Dendritic cell treated with granulocyte-macrophage colony-stimulating factor and Interleukin-4, amounts not matched to agents 40 ng/mL and 50 ng/mL, for 4 days (primary cell): ENCODE data around the gene MYO5A.

Experiments
- H3K27ac Mint-ChIP-seq: one replicate; pipeline ENCODE4 v1.8.0; 2022; ENCODE audit warnings: mild to moderate bottlenecking, mixed read lengths
- H3K27me3 Mint-ChIP-seq: one replicate; pipeline ENCODE4 v1.8.0; 2022; ENCODE audit warnings: mild to moderate bottlenecking, mixed read lengths
- H3K36me3 Mint-ChIP-seq: one replicate; pipeline ENCODE4 v1.8.0; 2022; ENCODE audit warnings: low read depth, mixed read lengths
- H3K4me1 Mint-ChIP-seq: one replicate; pipeline ENCODE4 v1.8.0; 2022; ENCODE audit warnings: low read depth, mixed read lengths
- H3K4me3 Mint-ChIP-seq: one replicate; pipeline ENCODE4 v1.8.0; 2022; ENCODE audit warnings: mild to moderate bottlenecking, moderate library complexity, mixed read lengths
- H3K9me3 Mint-ChIP-seq: one replicate; pipeline ENCODE4 v1.8.0; 2022; ENCODE audit warnings: mixed read lengths
- intact Hi-C: fragments of 100-400 bp; cut with micrococcal nuclease; formaldehyde crosslinking; loops from one replicate; pipeline ENCODE4 v1.15.0; 2022

MYO5A gene

GRCh38 chr15:52338891-52339290 lies 189.8 kb downstream of the MYO5A start:
- Mint-ChIP-seq H3K27me3 (no peaks in the 10 kb centered on the region), H3K36me3 (peaks cover 85% of the 10 kb centered on the region), H3K9me3 (no peaks in the 10 kb centered on the region), H3K4me1 (no peaks in the 10 kb centered on the region), H3K27ac (no peak overlapping the region), H3K4me3 (no peak overlapping the region)
- intact Hi-C loops: no loop called here

GRCh38 chr15:52338058-52338457 lies 190.6 kb downstream of the MYO5A start:
- Mint-ChIP-seq H3K27ac (no peak overlapping the region), H3K36me3 (peaks cover 83% of the 10 kb centered on the region), H3K27me3 (no peaks in the 10 kb centered on the region), H3K4me3 (no peak overlapping the region), H3K9me3 (no peaks in the 10 kb centered on the region), H3K4me1 (no peaks in the 10 kb centered on the region)
- intact Hi-C loops: no loop called here

- Mint-ChIP-seq H3K36me3 (peaks cover 83% of the 10 kb centered on the region), H3K27me3 (no peaks in the 10 kb centered on the region), H3K27ac (no peak overlapping the region), H3K9me3 (no peaks in the 10 kb centered on the region), H3K4me1 (no peaks in the 10 kb centered on the region), H3K4me3 (no peak overlapping the region)
- intact Hi-C loops: no loop called here
Observed at GRCh38 chr15:52337198-52337853, 191.4 kb downstream of the MYO5A start.

- H3K4me1 Mint-ChIP-seq: no peaks in the 10 kb centered on the region
- H3K27me3 Mint-ChIP-seq: no peaks in the 10 kb centered on the region
- no peaks in the 10 kb centered on the region for H3K9me3 Mint-ChIP-seq
- H3K36me3 Mint-ChIP-seq: peaks cover 83% of the 10 kb centered on the region
- no peak overlapping the region for H3K27ac Mint-ChIP-seq
- intact Hi-C loops: no loop called here
- H3K4me3 Mint-ChIP-seq: no peak overlapping the region
Observed at GRCh38 chr15:52336529-52336928, 192.2 kb downstream of the MYO5A start.

- Mint-ChIP-seq H3K9me3 (no peaks in the 10 kb centered on the region), H3K27ac (no peak overlapping the region), H3K36me3 (peaks cover 83% of the 10 kb centered on the region), H3K4me3 (no peak overlapping the region), H3K4me1 (no peaks in the 10 kb centered on the region), H3K27me3 (no peaks in the 10 kb centered on the region)
- intact Hi-C loops: no loop called here
Observed at GRCh38 chr15:52334491-52335160, 194.1 kb downstream of the MYO5A start.

GRCh38 chr15:52331490-52332240 lies 197.0 kb downstream of the MYO5A start:
- Mint-ChIP-seq H3K9me3 (no peaks in the 10 kb centered on the region), H3K27me3 (no peaks in the 10 kb centered on the region), H3K27ac (no peak overlapping the region), H3K4me3 (no peak overlapping the region), H3K36me3 (peaks cover 88% of the 10 kb centered on the region), H3K4me1 (no peaks in the 10 kb centered on the region)
- intact Hi-C loops: no loop called here

GRCh38 chr15:52329987-52330386 lies 198.7 kb downstream of the MYO5A start:
- Mint-ChIP-seq H3K36me3 (peaks cover 89% of the 10 kb centered on the region), H3K9me3 (no peaks in the 10 kb centered on the region), H3K4me1 (no peaks in the 10 kb centered on the region), H3K27ac (no peak overlapping the region), H3K27me3 (no peaks in the 10 kb centered on the region), H3K4me3 (no peak overlapping the region)
- intact Hi-C loops: loop anchor here (10.0 kb wide), 1 partner anchor 415 kb away; no protein-coding TSS in a partner anchor

- H3K27me3 Mint-ChIP-seq: no peaks in the 10 kb centered on the region
- H3K27ac Mint-ChIP-seq: no peak overlapping the region
- H3K9me3 Mint-ChIP-seq: no peaks in the 10 kb centered on the region
- H3K36me3 Mint-ChIP-seq: peaks cover 90% of the 10 kb centered on the region
- intact Hi-C loops: loop anchor here (10.0 kb wide), 1 partner anchor 414 kb away; no protein-coding TSS in a partner anchor
- H3K4me1 Mint-ChIP-seq: no peaks in the 10 kb centered on the region
- H3K4me3 Mint-ChIP-seq: no peak overlapping the region
Observed at GRCh38 chr15:52329150-52329549, 199.5 kb downstream of the MYO5A start.

GRCh38 chr15:52328680-52329079 lies 200.0 kb downstream of the MYO5A start:
- Mint-ChIP-seq H3K27me3 (no peaks in the 10 kb centered on the region), H3K36me3 (peaks cover 94% of the 10 kb centered on the region), H3K9me3 (no peaks in the 10 kb centered on the region), H3K4me1 (no peaks in the 10 kb centered on the region), H3K27ac (no peak overlapping the region), H3K4me3 (no peak overlapping the region)
- intact Hi-C loops: loop anchor here (10.0 kb wide), 1 partner anchor 414 kb away; no protein-coding TSS in a partner anchor

GRCh38 chr15:52326756-52327155 lies 201.9 kb downstream of the MYO5A start:
- H3K27me3 Mint-ChIP-seq: no peaks in the 10 kb centered on the region
- intact Hi-C loops: loop anchor here (10.0 kb wide), 1 partner anchor 412 kb away; no protein-coding TSS in a partner anchor
- no peak overlapping the region for H3K4me3 Mint-ChIP-seq
- no peak overlapping the region for H3K27ac Mint-ChIP-seq
- no peaks in the 10 kb centered on the region for H3K9me3 Mint-ChIP-seq
- peaks cover 96% of the 10 kb centered on the region for H3K36me3 Mint-ChIP-seq
- no peaks in the 10 kb centered on the region for H3K4me1 Mint-ChIP-seq

- intact Hi-C loops: loop anchor here (10.0 kb wide), 1 partner anchor 409 kb away; no protein-coding TSS in a partner anchor
- Mint-ChIP-seq H3K9me3 (no peaks in the 10 kb centered on the region), H3K4me3 (no peak overlapping the region), H3K27me3 (no peaks in the 10 kb centered on the region), H3K27ac (no peak overlapping the region), H3K4me1 (no peaks in the 10 kb centered on the region), H3K36me3 (peaks cover 96% of the 10 kb centered on the region)
Observed at GRCh38 chr15:52324109-52324508, 204.6 kb downstream of the MYO5A start.

- intact Hi-C loops: no loop called here
- no peak overlapping the region for H3K4me3 Mint-ChIP-seq
- H3K4me1 Mint-ChIP-seq: no peaks in the 10 kb centered on the region
- no peak overlapping the region for H3K27ac Mint-ChIP-seq
- H3K36me3 Mint-ChIP-seq: peaks cover 95% of the 10 kb centered on the region
- H3K27me3 Mint-ChIP-seq: no peaks in the 10 kb centered on the region
- H3K9me3 Mint-ChIP-seq: no peaks in the 10 kb centered on the region
Observed at GRCh38 chr15:52318729-52319500, 209.8 kb downstream of the MYO5A start.

GRCh38 chr15:52317688-52318087 lies 211.0 kb downstream of the MYO5A start:
- Mint-ChIP-seq H3K4me3 (no peak overlapping the region), H3K4me1 (no peaks in the 10 kb centered on the region), H3K36me3 (peaks cover 98% of the 10 kb centered on the region), H3K27ac (no peak overlapping the region), H3K27me3 (no peaks in the 10 kb centered on the region), H3K9me3 (no peaks in the 10 kb centered on the region)
- intact Hi-C loops: no loop called here
